T1000 (cell line): ENCODE results near the gene SOX10.
"Not testable (repeated sequence)": the region's sequence is repeated elsewhere in the genome, so short reads cannot be mapped to it uniquely, and the experiment has no call there.

Experiments
- DNase-seq: peaks from one replicate; lab custom pipeline; 2025; ENCODE audit warnings: mixed read lengths; lab: John Stamatoyannopoulos, UW

SOX10 gene

GRCh38 chr22:37959231-37959825, 25.0 kb downstream of the SOX10 start:
- no peak for DNase-seq

DNA sequence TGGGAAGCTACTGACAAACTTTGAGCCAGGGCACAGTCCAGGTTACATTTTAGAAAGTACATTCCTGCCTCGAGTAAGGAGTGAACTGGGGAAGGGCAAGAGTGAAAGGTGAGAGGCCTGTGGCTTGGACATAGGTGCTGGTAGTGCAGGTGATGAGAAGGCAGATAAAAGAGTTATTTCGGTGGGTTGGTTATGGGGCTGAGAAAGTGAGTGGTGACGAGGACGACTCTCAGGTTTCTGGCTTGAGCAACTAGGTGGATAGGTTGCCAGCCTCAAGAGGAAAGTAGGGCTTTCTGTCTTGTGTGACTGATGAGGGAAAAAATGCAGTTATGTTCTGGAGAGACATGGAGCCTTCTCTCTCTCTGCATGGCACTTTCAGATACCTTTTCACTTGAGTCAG, 27.1 kb downstream of the SOX10 start:
- DNase-seq = no peak

- not testable (repeated sequence) for DNase-seq
Observed at GRCh38 chr22:37955825-37956397, 28.4 kb downstream of the SOX10 start.

DNA sequence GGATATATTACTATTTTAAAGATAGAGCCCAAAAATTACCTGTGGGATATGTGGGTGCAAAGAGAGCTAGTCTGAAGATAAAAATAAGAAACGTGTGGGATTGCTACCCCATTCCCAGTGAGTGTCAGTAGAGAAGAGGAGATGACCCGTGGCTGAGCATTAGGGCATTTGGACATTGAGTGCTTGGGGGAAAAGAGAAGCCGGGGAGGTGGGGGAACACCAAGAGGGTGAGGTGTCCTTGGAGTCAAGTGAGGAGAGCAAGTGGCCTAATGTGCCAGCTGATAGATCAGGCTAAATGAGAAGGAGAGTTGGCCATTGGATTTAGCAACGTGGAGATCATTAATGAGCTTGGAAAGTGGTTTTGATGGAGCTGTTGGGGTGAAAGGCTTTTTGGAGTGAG, 29.7 kb downstream of the SOX10 start:
- no peak for DNase-seq

DNA sequence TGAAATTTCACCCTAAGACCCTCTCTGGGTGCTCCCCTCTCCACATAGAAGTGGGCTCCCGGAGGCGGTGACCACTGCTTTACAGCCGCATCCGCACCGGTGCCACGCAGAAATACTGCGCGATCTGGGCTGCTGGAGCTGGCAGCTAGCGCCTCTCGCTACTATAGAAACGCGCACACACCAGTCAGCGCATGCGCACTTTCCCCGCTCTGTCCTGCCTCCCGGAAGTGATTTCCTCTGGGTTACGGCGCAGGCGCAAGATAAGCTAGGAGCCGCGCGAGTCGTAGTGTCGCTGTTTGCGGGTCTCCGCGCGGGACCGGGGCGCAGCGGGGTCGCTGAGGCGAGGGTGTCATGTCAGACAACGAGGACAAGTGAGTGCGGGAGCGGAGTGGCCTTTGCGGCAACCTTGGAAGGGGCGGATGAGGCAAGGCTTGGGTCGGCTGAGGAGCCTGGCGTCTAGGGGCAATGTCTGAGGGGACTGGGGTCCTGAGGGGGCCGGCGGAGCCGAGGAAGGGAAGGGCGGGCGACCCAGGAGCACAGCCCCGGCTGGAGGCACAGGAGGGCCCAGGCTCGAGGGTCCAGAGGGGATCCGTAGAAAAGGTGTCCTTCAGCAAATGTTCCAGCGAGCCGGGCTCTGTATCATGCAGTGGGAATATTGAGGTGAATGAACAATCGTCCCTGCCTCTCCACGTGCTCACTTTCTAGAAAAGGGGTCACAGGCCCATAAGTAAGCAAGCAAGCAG, 30.7 kb downstream of the SOX10 start, which contains the start of the genes C22orf23 and POLR2F:
Gene C22orf23, minus strand, starts transcription at position 165 of the 743 bp plus-strand sequence. CDS start 452 bp downstream, outside the sequence.
Gene POLR2F, plus strand, starts transcription at position 263 of the 743 bp plus-strand sequence. Its CDS starts 89 bp downstream, at position 352.
- peak; percentile 85 for DNase-seq

GRCh38 chr22:37953062-37953436, 31.3 kb downstream of the SOX10 start:
- no peak for DNase-seq

- not testable (repeated sequence) for DNase-seq
Observed at GRCh38 chr22:37952629-37953028, 31.7 kb downstream of the SOX10 start.

- no peak for DNase-seq
Observed at GRCh38 chr22:37951305-37951704, 33.0 kb downstream of the SOX10 start.

DNA sequence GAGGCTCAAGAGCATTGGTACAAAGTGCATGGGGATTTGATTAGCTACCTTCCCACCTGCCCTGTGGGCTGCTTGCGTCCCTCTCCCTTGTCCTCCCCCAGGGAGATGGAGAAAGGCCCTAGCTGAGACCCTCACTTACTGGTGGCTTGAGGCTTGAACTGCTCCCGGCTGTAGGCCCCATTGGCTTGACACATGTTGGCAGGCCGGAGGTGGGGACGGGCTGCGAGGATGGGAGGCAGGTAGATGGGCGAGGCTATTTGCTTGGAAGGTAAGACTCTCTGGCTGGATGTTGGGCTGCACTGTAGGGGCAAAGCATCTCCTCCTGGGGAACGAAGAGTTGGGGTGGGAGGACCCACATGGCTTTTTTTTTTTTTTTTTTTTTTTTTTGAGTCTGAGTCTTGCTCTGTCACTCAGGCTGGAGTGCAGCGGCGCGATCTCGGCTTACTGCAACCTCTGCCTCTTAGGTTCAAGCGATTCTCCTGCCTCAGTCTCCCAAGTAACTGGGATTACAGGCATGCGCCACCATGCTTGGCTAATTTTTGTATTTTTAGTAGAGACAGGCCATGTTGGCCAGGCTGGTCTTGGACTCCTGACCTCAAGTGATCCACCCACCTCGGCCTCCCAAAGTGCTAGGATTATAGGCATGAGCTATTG, 37.1 kb downstream of the SOX10 start:
- DNase-seq = not testable (repeated sequence)

DNA sequence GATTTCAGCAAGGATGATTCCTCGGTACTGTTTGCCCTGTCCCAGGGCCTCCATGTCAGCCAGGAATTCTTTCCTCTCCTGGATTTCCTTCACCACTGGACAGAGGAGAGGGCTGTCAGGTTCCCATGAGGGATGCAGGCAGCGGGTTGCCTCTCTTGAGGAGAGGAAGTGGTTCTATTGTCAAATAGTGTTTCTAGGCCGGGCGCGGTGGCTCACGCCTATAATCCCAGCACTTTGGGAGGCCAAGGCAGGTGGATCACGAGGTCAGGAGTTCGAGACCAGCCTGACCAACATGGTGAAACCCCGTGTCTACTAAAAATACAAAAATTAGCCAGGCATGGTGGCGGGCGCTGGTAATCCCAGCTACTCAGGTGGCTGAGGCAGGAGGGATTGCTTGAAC, 39.9 kb downstream of the SOX10 start:
- DNase-seq = not testable (repeated sequence)

- DNase-seq = no peak
Observed at GRCh38 chr22:37943825-37944198, 40.5 kb downstream of the SOX10 start.

DNA sequence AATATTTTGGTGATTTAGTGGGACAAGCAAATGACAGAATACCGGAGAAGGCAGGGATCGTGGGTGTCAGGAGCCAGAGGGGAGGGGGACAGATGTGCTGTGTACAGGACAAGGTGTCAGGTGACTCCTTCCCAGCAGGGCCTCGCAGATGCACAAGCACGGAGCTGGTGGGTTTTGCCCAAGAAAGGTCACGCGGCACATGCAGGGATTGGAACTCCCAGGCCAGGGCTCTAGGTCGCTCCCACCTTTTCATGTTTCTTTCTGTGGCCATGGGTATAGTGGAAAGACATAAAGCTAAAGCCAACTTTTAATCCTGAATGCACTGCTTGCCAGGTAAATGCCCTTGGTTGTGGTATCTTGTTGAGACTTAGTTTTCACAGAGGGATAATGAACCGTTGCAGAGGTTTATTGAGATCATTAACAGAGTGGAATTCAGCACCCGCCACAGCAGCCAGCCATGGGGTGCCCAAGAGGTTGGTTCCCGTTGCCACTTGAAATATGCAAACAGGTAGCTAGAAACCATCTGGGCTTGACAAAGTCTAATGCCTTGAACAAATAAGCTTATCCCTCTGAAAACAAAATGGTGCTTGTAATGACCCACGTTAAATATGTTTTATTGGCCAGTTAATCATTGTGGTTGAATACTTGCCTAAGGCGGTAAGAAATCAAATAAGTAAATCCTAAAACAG, 41.1 kb downstream of the SOX10 start:
- DNase-seq = no peak

DNA sequence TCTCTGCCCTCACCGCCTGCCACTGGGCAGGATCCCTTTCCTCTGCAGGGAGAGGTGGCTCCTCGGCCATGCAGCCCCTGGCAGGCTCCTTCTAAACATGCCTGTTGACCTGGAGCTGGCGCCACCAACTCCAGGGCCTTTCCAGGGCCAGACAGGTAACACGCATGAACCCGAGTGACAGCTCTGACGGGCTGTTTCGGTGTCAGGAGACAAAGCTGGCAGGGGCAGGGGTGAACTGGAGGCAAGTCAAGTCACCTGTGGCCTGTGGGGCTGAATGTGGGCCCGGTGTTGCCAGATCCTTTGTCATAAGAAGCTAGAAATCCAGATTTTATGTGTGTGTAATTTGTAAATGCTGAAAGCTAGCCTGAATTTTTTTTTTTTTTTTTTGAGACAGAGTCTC, 42.2 kb downstream of the SOX10 start:
- DNase-seq = no peak

- DNase-seq = peak; percentile 68
Observed at GRCh38 chr22:37940698-37941376, 43.5 kb downstream of the SOX10 start.

- DNase-seq = peak; percentile 90
Observed at GRCh38 chr22:37933711-37934376, 50.5 kb downstream of the SOX10 start.

- no peak for DNase-seq
Observed at GRCh38 chr22:37932821-37933578, 51.4 kb downstream of the SOX10 start.

DNA sequence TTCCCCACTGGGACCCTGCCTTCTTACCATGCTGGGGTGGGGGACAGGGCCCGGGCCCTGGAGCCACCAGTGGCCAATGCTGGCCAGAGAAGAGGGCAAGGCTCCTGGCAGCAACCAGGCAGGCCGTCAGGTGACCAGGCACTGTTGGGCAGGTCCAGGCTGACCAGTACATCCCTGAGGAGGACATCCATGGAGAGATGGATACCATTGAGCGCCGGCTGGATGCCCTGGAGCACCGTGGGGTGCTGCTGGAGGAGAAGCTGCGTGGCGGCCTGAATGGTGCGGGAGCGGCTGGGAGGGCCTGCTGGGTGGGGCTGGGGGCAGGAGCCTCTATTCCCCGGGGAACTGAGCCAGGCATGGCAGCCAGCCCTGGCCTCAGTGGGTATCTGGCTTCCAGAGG, 52.0 kb downstream of the SOX10 start:
- DNase-seq = no peak

DNA sequence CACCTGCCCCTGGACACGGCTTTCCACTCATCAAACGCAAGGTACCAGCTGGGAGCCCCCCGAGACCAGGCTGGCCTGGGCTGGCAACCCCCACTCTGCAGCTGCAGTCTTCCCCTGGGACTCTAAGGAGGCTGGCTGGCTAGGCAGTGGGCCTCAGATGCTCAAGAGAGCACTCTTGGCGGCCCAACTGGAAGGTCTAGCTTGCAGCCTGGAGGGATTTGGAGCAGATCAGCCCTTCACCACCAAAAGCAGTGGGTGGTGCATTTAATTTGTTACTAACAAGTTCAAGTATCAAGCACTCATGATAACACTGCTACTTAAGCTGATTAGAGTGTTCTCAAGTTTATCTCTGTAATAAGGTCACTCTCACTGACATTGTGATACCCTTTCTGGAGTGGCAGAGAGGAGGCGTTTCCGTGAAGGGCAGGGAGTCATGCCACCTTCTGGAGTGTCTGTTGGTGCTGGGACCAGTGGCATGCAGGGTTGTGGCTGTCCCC, 52.4 kb downstream of the SOX10 start:
- no peak for DNase-seq

DNA sequence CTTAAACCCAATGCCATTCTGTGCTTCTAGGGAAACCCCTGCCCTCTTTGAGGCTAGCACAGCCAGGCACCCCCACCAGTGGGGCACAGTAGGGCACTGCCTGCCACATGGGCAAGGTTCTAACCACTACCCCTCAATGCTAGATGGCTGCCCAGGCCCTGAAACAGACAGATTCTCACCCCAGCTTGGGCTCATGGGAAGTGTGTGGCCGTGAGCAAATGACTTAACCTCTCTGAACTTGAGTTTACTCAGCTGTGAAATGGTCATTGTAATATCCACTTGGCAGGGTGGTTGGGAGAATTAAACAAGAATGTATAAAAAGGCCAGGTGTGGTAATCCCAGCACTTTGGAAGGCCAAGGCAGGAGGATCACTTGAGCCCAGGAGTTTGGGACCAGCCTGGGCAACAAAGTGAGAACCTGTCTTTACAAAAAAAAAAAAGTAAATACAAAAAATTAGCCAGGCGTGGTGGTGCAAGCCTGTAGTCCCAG, 53.4 kb downstream of the SOX10 start:
- no peak for DNase-seq
